ENCODE data around the gene STX3.

DNA sequence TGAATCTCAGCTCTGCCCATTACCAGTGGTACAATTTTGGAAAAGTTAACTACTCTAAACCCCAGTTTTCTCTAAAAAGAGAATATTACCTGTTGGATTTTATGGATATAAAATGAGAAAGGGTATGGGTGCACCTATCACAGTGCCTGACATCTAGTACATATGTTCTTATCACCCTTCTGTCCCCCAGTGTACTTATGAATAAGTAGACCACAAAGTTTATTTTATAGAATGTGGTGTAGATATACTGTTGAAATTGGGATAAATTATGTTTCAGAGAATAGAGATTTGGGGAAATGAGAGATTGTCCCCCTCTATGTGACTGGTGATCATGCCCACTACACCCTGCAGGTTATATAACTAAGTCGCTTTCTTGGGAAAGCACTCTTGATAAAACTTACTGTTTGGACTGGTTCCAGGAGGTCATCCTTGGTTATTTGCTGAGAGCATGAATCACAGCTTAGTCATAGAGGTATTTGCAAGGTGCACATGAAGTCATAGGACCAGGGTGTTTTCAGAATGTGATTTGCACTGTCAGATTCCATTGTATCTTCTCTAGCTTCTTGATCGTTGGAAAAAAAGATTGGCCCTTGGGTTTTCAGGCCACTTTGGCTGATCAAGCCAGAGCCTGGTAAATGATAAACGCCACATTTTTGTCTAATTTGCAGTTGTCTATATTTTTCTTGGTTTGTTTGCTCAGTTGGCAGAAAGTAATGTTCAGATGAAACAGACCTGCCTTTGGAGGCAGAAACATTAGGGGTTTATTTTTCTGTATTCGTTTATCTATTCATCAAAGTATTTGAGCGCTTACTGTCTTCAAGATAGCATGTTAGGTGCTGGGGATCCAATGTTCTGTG is 21.3 kb downstream of the STX3 start:
- TF ChIP-seq MAX (IDR thresholded peaks at IDR 0.05) (no peak), REST (IDR thresholded peaks at IDR 0.05) (no peak), HNF4G (IDR thresholded peaks at IDR 0.05) (no peak)
- TF ChIP-seq, protein P1, sequence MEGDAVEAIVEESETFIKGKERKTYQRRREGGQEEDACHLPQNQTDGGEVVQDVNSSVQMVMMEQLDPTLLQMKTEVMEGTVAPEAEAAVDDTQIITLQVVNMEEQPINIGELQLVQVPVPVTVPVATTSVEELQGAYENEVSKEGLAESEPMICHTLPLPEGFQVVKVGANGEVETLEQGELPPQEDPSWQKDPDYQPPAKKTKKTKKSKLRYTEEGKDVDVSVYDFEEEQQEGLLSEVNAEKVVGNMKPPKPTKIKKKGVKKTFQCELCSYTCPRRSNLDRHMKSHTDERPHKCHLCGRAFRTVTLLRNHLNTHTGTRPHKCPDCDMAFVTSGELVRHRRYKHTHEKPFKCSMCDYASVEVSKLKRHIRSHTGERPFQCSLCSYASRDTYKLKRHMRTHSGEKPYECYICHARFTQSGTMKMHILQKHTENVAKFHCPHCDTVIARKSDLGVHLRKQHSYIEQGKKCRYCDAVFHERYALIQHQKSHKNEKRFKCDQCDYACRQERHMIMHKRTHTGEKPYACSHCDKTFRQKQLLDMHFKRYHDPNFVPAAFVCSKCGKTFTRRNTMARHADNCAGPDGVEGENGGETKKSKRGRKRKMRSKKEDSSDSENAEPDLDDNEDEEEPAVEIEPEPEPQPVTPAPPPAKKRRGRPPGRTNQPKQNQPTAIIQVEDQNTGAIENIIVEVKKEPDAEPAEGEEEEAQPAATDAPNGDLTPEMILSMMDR (IDR thresholded peaks at IDR 0.05; ENCODE audit: low read depth, low read length, missing input control): no peak
